Measurements from ENCODE around the gene CNNM4. TPM values are rescaled to one million over a fixed set of nuclear protein-coding genes. Genes with fewer than 3 reads are reported as not detected.

Gene CNNM4
- total and polyA plus RNA-seq, 10 donors: 1.5 to 14.4 (median 7.8) TPM

DNA sequence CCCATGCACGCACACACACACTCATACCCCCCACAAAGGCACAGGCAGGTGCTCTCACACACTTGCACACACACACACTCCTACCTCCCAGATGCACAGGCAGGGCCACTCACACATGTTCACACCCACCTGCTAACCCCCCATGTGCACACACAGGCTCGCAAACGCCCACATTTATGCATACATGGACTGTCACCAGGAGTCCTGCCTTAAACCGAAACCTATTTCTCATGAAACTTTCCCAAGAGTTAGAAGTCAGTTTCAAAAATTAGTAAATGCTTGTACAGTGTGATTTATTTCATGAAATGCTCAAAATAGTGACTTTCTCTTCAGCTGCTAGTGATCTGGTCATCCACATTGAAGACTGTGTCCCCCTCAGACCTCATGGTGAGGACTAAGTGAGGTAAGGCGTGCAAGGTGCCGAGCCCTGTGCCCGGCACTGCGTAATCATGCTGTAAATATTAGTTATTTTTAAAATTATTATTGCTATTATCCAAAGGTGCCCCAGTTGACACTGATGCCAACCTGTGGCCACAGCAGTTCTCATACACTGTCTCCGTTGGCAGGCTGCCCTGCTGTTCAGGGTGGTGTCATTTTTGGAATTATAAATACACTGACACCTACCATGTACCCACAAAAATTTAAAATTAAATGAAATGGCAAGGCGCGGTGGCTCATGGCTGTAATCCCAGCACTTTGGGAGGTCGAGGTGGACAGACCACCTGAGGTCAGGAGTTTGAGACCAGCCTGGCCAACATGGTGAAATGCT lies 12.4 kb downstream of the CNNM4 start:
- no peak for DNase-seq
- H3K4me1 ChIP-seq: peaks cover 11 to 67% (median 34%) of the 10 kb centered on the region in 6 donors
- H3K27me3 ChIP-seq (replicated peaks in 1 of 7): no peaks in the 10 kb centered on the region
- intact Hi-C loops (cut with DNase I; ENCODE audit: low total_unique reads): no loop called here
- peak overlapping the region in 7 of 8 donors; percentile 9 to 81 (median 70) for H3K27ac ChIP-seq
- no peak for TF ChIP-seq POLR2AphosphoS5 (IDR thresholded peaks at IDR 0.05)
- TF ChIP-seq POLR2A (IDR thresholded peaks at IDR 0.05): no peak
- TF ChIP-seq, protein P1, sequence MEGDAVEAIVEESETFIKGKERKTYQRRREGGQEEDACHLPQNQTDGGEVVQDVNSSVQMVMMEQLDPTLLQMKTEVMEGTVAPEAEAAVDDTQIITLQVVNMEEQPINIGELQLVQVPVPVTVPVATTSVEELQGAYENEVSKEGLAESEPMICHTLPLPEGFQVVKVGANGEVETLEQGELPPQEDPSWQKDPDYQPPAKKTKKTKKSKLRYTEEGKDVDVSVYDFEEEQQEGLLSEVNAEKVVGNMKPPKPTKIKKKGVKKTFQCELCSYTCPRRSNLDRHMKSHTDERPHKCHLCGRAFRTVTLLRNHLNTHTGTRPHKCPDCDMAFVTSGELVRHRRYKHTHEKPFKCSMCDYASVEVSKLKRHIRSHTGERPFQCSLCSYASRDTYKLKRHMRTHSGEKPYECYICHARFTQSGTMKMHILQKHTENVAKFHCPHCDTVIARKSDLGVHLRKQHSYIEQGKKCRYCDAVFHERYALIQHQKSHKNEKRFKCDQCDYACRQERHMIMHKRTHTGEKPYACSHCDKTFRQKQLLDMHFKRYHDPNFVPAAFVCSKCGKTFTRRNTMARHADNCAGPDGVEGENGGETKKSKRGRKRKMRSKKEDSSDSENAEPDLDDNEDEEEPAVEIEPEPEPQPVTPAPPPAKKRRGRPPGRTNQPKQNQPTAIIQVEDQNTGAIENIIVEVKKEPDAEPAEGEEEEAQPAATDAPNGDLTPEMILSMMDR (IDR thresholded peaks at IDR 0.05 in 8 of 11, conservative IDR thresholded peaks at IDR 0.05 in 3 of 11): no peak
- WGBS, 5 donors: 81 to 90% (median 85%) methylated on average over 12 of the region's 12 CpGs
- peak overlapping the region in 7 of 8 donors; percentile 3 to 66 (median 38) for H3K4me3 ChIP-seq
- H3K9me3 ChIP-seq: no peaks in the 10 kb centered on the region
- H3K36me3 ChIP-seq: peaks cover 0 to 9% (median 0%) of the 10 kb centered on the region in 6 donors

DNA sequence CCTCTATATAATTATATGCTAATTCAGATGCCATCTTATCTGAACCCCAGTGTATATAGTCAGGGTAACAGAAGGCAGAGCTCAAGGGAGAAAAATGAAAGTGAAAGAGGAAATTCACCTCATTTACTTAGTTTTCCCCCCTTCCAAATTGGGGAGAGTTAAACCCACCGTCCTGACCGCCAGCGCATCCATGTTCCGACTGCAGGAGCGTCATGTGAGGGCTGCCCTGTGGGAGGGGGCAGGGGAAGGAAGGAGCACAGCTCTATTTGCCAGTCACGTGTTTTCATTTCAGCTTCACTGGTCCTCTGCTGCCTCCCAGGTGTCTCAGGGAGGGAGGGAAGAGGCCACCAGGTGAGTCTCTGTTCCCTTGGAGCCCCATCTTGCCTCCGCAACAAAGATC lies 13.2 kb downstream of the CNNM4 start:
- Histone ChIP-seq H3K9me3 (no peaks in the 10 kb centered on the region), H3K4me1 (peaks cover 11 to 58% (median 28%) of the 10 kb centered on the region in 6 donors), H3K36me3 (peaks cover 0 to 9% (median 0%) of the 10 kb centered on the region in 6 donors), H3K27me3 (replicated peaks in 1 of 7) (no peaks in the 10 kb centered on the region), H3K27ac (peak overlapping the region; percentile 8 to 81 (median 73)), H3K4me3 (peak overlapping the region; percentile 3 to 66 (median 37))
- TF ChIP-seq POLR2AphosphoS5 (IDR thresholded peaks at IDR 0.05) (peak in 2 of 3 donors; percentile 47 to 70), POLR2A (IDR thresholded peaks at IDR 0.05) (no peak)
- TF ChIP-seq, protein P1 (IDR thresholded peaks at IDR 0.05 in 8 of 11, conservative IDR thresholded peaks at IDR 0.05 in 3 of 11): no peak
- 14 to 26% (median 19%) methylated on average over 7 of the region's 7 CpGs for WGBS, 5 donors
- intact Hi-C loops (cut with DNase I; ENCODE audit: low total_unique reads): no loop called here
- DNase-seq: peak; percentile 83

DNA sequence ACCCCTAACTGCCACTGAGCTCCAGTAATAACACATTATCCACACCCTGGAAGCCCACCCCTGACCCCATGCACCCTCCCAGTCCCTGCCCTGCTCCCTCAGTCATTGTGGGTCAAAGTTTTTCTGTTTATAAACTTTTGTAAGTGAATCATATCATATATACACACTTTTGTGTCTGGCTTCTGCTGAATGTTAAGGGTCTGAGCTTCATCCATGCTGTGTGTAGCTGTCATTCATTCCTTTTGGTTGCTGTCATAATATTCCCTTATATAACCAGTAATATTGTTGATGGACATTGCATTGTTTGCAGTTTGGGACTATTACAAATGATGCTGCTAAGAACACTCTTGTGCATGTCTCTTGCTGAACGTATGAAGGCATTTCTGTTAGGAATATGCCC lies 14.5 kb downstream of the CNNM4 start:
- 0 to 58% (median 39%) methylated on average over 1 of the region's 1 CpG for WGBS, 5 donors
- no peaks in the 10 kb centered on the region for H3K9me3 ChIP-seq

DNA sequence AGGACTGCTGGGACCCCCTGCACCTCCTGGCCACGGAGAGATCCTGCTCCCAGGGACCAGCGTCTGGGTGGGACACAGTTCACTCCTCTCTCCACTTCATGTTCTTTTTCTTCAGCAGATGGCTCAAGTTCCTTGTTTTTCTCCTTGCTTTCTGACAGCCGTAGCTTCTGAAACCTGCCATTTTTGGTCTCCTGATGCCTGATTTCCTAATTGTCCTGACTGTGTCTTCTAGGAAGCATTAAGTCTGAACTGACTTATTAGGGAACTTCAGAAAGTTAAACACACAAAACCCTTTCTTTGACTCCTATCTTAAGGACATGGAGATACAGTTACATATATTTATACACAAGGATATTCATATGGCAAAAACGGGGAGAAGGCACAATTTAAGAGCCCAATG lies 22.7 kb downstream of the CNNM4 start:
- intact Hi-C loops (cut with DNase I; ENCODE audit: low total_unique reads): no loop called here
- no peak for DNase-seq
- 70 to 88% (median 80%) methylated on average over 4 of the region's 4 CpGs for WGBS, 5 donors
- Histone ChIP-seq H3K27ac (no peak overlapping the region), H3K36me3 (peaks cover 0 to 22% (median 0%) of the 10 kb centered on the region in 6 donors), H3K4me1 (peaks cover 0 to 23% (median 5%) of the 10 kb centered on the region in 6 donors), H3K9me3 (no peaks in the 10 kb centered on the region), H3K27me3 (replicated peaks in 1 of 7) (no peaks in the 10 kb centered on the region), H3K4me3 (no peak overlapping the region)
- TF ChIP-seq POLR2AphosphoS5 (IDR thresholded peaks at IDR 0.05) (no peak), POLR2A (IDR thresholded peaks at IDR 0.05) (no peak)
- TF ChIP-seq, protein P1 (IDR thresholded peaks at IDR 0.05 in 8 of 11, conservative IDR thresholded peaks at IDR 0.05 in 3 of 11): no peak

More for the DNA sequence above, 14.5 kb downstream of the CNNM4 start:
- intact Hi-C loops (cut with DNase I; ENCODE audit: low total_unique reads): no loop called here
- no peak for DNase-seq
- peaks cover 6 to 46% (median 22%) of the 10 kb centered on the region in 6 donors for H3K4me1 ChIP-seq
- peak overlapping the region in 1 of 8 donors; percentile 10 for H3K27ac ChIP-seq
- H3K4me3 ChIP-seq: no peak overlapping the region
- peaks cover 0 to 15% (median 0%) of the 10 kb centered on the region in 6 donors for H3K36me3 ChIP-seq
- no peaks in the 10 kb centered on the region for H3K27me3 ChIP-seq (replicated peaks in 1 of 7)
- no peak for TF ChIP-seq POLR2AphosphoS5 (IDR thresholded peaks at IDR 0.05)
- no peak for TF ChIP-seq POLR2A (IDR thresholded peaks at IDR 0.05)
- TF ChIP-seq, protein P1 (IDR thresholded peaks at IDR 0.05 in 8 of 11, conservative IDR thresholded peaks at IDR 0.05 in 3 of 11): no peak
